Right renal cortex interstitium (tissue), 3 donors: ENCODE measurements around the gene OPRL1. TPM values are rescaled to one million over a fixed set of nuclear protein-coding genes. Genes with fewer than 3 reads are reported as not detected.

Experiments
- DNase-seq, 3 donors: peaks; one replicate each; pipeline ENCODE4 v3.0.0-alpha.2; 2013; ENCODE audit warnings: low read depth in 3 of 3, low spot score in 2 of 3
- polyA plus RNA-seq, 3 donors: library from polyadenylated mRNA; unstranded; fragments of 120-200 nt; gene quantifications; one replicate each; pipeline ENCODE4 v1.2.1, GENCODE V29; 2013; ENCODE audit not compliant: insufficient read length in 3 of 3

The OPRL1 gene
- polyA plus RNA-seq, 3 donors, result 0.67 to 1.1 (median 0.69) TPM

- DNase-seq, result no peak
Measured at GRCh38 chr20:64070244-64070993, 9.5 kb upstream of the OPRL1 start.

GRCh38 chr20:64071341-64072332 lies 8.2 kb upstream of the OPRL1 start:
- no peak for DNase-seq

DNA sequence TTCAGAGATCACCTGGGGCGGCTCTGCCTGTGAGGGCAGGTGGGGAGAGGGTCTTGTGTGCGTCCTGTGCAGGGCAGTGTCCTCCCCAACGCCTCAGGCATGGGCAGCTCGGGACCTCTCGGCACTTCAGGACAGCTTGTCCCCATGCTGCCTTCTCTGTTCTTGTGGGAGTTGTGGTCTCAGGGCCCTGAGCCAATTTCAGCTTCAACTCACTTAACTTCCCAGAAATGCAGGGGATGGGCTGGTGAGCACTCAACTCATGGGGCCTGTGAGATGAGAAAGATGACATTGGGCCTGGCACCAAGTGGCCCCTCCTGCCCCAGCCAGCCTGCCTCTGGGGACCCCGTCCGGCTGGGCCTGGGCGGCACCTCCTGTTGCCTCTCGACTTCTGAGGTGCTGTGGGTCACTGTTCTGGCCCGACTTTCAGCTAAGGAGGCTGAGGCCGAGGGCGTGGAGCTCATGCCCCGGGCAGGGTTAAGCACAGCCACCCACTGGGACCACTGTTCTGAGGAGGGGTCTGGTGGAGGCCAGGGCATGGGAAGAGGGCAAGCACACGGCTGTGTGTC lies 7.3 kb upstream of the OPRL1 start:
- no peak for DNase-seq

DNA sequence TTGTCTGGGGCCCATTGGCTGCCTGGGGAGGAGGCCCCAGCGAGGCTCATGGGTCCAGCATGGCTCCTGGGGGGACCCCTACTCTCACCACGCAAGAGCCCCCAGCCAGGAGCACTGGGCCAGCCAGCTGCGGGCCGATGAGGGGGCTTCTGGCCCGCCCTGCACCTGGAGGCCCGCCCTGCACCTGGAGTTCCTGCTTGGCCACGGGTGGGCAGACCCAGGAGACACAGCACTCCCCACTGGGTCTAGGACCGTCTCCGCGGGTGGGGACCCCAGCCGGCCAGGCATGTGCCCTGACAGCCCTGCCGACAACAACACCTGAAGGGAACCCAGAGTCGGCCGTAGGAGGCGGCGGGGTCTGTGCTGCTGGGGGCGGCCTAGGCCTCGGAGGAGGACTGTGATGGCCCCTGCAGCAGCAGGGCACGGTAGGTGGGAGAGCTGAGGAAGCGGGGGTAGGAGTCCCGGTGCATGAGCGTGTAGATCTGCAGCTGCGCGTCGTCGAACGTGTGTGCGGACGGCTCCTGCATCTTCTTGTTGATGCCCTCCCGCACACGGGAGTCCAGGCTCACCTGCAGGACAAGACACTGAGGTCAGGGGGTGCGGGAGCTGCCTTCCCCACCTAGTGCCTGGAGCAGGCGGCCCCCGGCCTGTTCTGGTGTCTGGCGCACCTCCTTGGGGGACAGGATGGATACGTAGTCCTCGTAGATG lies 6.3 kb upstream of the OPRL1 start:
- no peak for DNase-seq

GRCh38 chr20:64074184-64074789 lies 5.6 kb upstream of the OPRL1 start:
- DNase-seq, result no peak

DNA sequence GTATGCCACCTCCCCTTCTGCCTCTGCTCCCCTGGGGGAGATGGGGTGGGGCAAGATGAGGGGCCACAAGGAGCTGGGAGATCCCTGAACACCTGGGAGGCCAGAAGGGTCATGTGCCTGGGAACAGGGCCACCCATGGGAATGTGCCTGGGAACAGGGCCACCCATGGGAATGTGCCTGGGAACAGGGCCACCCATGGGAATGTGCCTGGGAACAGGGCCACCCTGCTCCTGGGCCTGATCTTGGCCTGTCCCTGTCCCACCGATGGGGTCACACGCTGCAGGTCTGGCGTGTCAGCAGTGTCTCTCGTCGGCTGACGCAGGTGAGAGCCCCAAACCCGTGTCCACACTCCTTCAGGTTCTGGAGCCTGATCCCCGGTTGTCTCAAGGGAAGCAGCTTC lies 4.9 kb upstream of the OPRL1 start:
- DNase-seq, result no peak

DNA sequence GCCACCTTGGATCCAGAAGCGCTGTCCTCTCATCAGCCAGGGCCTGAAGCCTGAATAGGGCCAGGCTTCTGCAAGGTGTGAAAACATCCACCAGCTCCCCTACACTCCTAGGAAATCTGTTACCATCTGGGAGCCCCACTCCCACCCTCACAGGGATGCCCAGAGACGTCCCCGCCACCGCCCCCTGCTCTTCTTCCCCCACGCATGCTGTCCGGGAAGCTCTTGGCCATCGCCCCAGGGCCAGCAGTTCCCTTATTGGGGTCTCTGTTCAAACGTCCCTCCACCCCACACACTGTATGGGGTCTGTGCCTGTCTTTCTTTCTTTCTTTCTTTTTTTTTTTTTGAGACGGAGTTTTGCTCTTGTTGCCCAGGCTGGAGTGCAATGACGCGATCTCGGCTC lies 4.3 kb upstream of the OPRL1 start:
- no peak for DNase-seq

DNA sequence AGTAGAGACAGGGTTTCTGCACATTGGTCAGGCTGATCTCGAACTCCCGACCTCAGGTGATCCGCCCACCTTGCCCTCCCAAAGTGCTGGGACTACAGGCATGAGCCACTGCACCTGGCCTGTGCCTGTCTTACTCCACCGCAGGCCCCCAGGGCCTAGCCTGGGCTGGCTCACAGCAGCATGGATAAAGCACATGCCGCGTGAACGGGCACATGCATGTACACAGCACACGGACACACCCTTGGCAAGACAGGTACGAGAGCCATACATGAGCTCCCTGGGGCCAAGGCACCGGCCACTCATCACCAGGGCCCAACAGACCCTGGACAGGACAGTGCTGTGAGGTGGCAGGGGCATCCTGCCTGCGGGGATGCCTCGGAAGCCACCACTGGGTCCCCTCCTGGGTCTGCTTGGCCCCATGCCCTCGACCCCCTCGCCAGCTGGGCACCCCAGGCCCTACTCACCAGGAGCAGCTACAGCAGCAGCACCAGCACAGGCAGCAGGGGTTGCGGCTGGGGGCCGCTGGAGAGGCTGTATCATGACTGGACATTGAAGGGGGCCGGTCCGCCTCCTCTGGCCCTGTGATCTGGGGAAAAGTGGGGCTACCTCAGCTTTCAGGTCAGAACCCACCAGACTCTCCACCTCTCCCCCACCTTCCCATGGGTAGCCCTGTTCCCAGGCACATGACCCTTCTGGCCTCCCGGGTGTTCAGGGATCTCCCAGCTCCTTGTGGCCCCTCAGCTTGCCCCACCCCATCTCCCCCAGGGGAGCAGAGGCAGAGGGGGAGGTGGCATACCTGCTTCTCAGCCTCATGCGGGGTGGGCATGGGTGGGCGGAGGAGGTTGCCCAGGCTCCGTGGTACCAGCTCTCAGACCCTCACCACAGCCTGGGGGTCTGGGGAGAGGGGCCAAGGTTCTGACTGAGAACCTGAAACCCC lies 3.6 kb upstream of the OPRL1 start:
- no peak for DNase-seq

- no peak for DNase-seq
Measured at GRCh38 chr20:64077094-64077493, 2.8 kb upstream of the OPRL1 start.

GRCh38 chr20:64077541-64077875 lies 2.4 kb upstream of the OPRL1 start:
- no peak for DNase-seq

GRCh38 chr20:64077876-64078551 lies 1.9 kb upstream of the OPRL1 start:
- DNase-seq, result no peak

GRCh38 chr20:64078934-64079272 lies 979 bp upstream of the OPRL1 start:
- no peak for DNase-seq

DNA sequence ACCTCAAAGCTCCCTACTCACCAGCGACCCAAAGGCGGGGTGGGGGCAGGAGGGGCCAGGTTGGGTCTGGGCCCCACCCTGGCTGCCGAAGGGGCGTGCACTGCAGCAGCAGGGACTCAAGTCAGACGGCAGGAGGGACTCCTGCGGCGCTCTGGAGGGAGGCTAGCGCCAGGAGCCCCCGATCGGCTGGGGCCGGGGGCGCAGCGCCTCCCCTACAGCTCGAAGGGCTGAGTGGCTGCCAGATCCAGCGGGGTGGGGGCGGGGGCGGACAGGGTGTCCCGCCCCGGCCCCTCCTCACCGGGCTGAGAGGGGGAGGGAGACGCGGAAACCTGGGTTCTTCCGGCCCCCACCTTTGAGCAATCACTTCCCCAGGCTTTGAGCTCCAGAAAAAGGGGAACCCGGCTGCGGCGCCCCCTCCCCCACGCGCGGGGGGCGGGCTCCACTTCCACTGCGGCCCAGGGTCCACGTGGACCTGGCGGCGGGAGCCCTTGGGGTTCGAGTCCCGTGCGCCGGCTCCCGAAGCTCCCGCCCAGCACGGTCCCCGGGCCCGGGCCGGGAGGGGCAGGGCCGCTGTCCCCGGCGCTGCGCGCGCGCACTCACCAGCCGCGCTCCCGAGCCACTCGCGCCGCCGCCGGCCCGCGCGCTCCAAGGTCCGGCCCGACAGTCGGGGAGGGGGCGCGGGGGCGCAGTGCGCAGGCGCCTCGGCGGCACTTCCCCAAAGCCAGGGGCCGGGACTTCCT lies 439 bp upstream of the OPRL1 start, which contains the start of gene RGS19:
Gene RGS19 (minus strand): TSS at position 246 of the 740 bp plus-strand sequence. CDS start 2,632 bp downstream, outside the sequence.
- no peak for DNase-seq

DNA sequence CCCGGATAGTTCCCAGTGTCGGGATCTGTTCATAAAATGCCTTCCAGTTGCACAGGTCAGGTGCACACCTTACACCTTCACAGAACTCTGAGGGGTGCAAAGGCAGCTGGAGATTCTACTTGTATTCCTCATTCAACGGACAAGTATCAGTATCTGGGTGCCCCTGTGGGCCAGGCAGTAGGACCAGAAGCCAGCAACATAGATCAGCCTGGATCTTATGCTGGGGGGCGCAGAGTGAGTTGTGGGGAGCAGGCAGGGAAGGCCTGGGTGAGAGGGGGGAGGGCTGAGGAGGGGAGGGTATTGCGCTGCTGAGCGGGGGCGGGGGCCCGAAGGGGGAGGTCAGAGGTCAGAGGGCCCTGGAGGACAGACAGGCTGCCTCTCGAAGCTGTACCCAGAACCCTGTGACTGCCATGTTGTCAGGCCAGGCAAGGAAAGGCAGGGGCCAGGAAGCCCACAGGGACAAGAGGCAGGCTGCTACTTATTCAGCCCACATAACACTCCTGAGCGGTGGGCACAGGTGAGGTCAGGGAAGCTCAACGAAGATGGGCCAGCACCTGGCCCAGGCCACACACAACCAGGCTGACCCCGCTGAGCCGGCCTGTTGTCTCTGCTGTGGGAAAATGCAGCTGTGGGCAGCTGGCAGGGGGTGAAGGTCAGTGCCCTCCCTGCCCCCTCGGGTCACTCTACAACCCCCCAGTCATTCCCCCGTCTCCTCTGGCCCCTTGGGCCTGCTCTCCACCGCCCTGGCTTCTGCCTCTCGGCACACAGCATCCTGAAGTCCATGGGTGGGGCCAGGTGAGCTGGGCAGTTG lies 1.1 kb downstream of the OPRL1 start:
- no peak for DNase-seq

DNA sequence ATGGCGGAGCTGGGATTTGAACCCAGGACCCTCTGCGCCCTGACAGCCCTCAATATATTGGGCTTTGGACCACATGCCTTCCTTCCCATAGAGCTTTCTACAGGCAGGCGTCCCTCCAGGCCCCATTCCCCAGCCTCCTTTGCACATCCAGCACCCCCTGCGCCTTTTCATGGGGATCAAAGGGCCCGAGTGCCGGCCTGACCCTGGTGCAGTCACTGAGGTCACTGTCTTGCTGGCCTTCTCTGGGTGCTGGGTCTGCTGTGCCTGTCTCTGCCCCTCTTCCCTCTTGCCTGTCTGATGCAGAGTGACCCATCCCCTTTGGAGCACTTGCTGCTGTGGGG lies 1.7 kb downstream of the OPRL1 start:
- DNase-seq, result no peak

DNA sequence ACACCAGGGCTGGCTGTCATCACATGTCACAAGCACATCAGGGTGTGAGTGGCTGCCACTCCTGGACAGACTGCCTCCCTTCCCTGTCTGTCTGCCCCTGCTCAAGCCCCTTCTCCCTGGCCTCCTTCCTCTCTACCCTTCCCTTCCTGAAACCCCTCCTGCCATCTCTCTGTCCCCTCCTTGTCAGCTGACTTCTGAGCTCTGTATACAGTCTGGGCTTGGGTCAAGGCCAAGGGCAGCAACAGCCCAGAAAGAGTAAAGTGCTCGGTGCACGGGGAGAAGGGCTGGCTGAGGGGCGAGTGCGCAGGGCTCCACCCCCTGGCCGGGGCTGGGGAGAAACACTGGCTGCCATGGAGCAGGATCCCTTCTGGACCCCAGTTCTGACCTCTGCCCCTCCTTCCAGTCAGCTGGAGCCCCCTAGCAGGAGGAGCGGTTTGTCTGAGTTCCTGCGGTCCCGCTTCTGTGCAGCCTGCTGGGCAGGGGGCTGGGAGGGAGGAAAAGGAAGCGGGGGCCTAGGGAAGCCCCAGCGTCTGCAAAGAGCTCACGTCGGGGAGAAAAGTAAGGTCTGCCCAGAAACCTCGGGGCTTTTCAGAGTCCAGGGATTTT lies 2.3 kb downstream of the OPRL1 start:
- no peak for DNase-seq

DNA sequence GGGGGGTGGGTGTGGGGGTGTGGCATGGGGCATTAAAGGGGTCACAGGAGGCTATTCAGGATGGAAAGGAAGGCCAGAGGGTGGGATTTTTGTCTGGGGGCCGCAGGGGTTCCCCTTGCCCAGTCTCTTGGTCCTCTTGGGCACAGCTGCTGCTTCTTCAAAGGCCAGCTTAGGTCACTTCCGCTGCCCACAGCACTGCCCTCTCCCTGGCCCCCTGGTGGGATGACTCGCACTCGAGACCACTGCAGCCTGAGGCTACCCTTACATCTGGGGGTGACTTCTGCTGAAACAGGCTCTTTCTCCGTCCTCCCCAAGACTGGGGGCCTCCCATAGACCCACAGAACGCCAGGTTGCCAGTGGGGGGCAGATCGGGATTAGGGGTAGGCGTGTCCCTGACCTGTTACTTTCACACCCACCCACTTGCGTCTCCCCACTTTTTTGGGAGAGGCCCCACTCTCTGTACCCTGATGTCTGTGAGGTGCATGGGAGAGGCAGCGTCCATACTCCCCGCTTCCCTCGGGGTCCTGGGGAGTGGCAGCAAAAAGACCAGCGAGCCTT lies 3.0 kb downstream of the OPRL1 start:
- no peak for DNase-seq
